Stimulated activated CD4-positive, alpha-beta T cell treated with anti-CD3 and anti-CD28 coated beads, Interleukin-15, amount 100 ng/mL, for 24 hours (primary cell): Measurements from ENCODE around the gene NANOGP8.
"Not testable (repeated sequence)": the region's sequence is repeated elsewhere in the genome, so short reads cannot be mapped to it uniquely, and the experiment has no call there.

Experiments used
- DNase-seq: peaks from one replicate; pipeline ENCODE4 v3.0.0-alpha.2; 2020

NANOGP8 gene, protein sequence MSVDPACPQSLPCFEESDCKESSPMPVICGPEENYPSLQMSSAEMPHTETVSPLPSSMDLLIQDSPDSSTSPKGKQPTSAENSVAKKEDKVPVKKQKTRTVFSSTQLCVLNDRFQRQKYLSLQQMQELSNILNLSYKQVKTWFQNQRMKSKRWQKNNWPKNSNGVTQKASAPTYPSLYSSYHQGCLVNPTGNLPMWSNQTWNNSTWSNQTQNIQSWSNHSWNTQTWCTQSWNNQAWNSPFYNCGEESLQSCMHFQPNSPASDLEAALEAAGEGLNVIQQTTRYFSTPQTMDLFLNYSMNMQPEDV

GRCh38 chr15:35085176-35085919 is at the start of gene NANOGP8:
TSS of gene NANOGP8 (minus strand) at chr15:35085295. CDS start at chr15:35085110, 185 bp downstream.
- not testable (repeated sequence) for DNase-seq

GRCh38 chr15:35134299-35134698 is 49.2 kb upstream of the NANOGP8 start:
- DNase-seq, result no peak

DNA sequence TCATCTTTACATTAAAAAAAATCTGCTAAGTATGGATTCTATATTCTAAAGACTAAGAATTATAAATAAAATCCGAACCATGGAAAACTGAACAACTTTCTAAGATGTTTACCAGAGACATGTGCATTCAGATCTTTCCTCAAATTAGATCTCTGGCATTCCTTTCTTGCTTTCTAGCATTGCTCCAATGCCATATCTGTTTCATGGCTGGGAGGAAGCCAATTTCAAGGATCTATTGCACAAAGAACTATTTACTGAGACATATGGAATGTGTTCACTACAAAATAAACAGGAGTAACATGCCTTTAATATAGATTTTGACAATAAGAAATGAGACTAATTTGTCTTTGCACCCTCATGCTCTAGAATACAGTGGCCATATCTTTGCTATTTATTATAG is 45.1 kb upstream of the NANOGP8 start:
- DNase-seq, result no peak

DNA sequence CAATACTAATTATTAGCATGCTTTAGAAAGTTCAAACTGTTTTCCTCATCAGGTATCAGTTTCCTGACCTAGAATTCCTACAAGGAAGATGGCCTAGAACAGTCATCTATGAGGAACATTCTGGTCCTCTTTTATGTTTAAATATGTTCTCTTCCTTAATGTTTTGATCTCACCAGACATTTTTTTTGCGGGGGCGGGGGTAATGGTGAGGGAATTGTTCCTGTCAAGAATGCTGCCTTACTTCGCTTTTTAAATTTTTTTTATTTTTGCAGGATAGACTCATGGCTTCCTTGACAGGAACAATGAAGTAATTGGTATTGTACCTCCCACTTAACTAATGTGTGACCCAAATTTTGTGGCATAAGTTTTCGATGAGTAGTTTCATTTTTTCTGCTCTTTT is 44.3 kb upstream of the NANOGP8 start:
- no peak for DNase-seq

- DNase-seq, result no peak
Observed at GRCh38 chr15:35127717-35128116, 42.6 kb upstream of the NANOGP8 start.

- DNase-seq, result no peak
Observed at GRCh38 chr15:35126236-35126635, 41.1 kb upstream of the NANOGP8 start.

DNA sequence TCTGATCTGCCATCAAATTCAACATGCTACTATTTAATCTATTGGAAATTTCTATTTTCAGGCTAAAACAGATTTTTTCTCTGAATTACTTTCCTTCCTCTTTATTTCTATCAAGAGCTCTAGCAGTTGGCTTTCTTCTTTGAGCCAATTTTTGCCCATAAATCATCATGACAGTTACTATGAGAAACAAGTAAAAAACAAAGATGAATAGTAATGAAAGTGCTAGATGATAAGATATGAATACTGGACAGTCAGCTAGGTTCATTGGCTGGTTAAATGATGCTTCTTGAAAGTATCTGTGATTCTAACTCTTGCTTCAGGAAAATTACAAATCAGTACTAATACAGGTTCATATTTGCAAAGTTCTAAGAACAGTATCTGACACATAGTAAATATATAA is 38.6 kb upstream of the NANOGP8 start:
- DNase-seq, result no peak

GRCh38 chr15:35121611-35122359 is 36.7 kb upstream of the NANOGP8 start:
- no peak for DNase-seq

DNA sequence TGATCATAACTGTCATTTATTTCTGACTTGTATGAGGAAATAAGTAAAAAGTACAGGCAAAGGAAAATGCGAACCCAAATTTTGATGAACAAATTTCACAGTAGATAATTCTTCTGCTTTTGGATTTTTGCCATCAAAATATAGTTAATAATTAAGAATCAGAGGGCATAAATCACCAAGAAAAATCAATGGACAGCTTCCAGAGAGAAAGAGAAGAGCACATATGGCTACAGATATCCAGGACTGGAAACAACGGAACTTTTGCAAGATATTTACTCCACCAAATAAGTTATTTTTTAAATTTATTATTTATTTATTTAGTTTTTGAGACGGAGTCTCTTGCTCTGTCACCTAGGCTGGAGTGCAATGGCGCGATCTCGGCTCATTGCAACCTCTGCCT is 35.1 kb upstream of the NANOGP8 start:
- DNase-seq, result no peak

- no peak for DNase-seq
Observed at GRCh38 chr15:35118960-35119359, 33.9 kb upstream of the NANOGP8 start.

- no peak for DNase-seq
Observed at GRCh38 chr15:35117543-35118265, 32.6 kb upstream of the NANOGP8 start.

DNA sequence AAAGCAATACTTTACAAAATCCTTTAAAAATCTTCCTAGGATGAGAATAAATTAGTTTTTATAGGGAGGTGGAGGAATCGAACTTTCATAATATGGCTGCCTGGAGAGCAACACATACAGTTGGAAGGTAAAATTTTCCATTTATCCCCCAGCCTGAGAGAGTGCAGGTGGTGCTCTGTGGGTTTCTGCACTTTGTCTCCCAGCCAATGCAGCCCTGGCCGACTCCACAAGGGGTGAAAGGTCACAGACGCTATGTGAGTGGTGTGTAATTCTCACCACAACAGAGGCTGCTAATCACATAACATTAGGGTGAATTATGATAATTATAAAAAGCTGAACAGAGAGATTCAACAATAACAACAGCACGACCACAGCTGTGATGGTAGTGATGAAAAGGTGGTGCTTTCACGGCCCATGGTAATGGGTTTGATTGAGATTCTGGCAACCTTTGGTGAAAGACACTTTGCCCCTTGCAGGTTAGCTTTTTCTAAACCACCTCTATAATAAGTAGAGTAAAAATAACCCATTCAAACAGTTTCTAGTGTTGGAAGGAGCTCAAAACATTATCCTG is 30.1 kb upstream of the NANOGP8 start:
- no peak for DNase-seq

- no peak for DNase-seq
Observed at GRCh38 chr15:35112346-35112745, 27.3 kb upstream of the NANOGP8 start.

DNA sequence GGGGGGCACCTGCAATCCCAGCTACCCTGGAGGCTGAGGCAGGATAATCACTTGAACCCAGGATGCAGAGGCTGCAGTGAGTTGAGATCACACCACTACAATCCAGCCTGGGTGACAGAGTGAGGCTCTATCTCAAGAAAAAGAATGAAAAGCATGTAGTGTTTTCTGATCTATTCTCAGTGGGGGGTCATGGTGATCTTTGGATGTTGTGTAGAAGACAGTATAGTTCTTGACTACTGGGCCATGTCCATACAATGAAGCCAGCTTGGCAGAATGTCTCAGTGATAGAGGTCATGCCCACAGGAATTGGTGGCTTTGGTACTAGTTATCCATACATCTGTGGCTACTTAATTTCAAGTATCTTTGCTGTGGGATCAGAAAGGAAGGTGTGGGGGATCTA is 26.8 kb upstream of the NANOGP8 start:
- DNase-seq, result no peak

GRCh38 chr15:35108453-35108852 is 23.4 kb upstream of the NANOGP8 start:
- no peak for DNase-seq

GRCh38 chr15:35107561-35107960 is 22.5 kb upstream of the NANOGP8 start:
- no peak for DNase-seq

GRCh38 chr15:35107122-35107521 is 22.0 kb upstream of the NANOGP8 start:
- no peak for DNase-seq

DNA sequence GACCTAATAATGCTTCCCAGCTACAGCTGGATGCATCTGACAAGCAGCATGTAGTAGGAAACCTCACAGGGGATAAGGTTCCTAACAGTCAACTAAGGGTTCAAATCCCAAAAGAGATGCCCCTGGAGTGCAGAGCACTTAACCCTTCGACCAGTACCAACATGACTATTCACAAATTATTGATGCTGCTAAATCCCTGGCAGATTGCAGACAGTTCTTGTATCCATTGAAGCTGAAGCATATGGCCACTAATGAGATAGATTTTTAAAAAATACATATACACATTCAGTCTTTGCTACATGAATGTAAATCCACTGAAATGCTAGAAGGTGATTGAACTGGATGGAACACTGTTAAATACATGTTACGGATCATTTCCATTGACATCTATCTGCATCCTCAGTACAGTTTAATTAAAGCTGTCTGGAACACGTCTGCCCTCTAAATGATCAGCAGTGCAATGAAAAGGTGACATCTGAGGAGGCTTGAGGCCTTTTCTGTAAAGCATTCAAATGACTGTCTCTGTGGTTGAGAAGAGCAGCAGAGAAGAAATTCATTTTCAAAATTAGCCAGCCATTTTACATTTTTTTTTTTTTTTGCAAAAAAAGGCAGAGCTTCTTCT is 19.5 kb upstream of the NANOGP8 start:
- no peak for DNase-seq

DNA sequence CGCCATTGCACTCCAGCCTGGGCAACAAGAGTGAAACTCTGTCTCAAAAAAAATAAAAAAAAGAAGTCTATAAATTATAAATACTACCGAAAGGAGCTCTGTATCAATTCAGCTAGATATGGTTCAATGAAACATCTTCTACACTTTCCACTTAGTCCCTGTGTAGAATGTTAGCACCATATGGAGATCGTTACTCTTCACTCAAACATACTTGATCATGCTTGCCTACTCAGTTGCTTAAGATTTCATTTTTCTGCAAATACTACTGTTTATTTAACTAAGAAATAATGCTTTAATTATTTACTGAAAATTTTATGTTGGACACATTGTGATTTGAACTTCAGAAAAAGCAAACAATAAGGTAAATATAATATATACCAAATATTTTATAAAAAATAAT is 17.1 kb upstream of the NANOGP8 start:
- DNase-seq, result no peak

GRCh38 chr15:35101335-35101734 is 16.2 kb upstream of the NANOGP8 start:
- DNase-seq, result no peak

DNA sequence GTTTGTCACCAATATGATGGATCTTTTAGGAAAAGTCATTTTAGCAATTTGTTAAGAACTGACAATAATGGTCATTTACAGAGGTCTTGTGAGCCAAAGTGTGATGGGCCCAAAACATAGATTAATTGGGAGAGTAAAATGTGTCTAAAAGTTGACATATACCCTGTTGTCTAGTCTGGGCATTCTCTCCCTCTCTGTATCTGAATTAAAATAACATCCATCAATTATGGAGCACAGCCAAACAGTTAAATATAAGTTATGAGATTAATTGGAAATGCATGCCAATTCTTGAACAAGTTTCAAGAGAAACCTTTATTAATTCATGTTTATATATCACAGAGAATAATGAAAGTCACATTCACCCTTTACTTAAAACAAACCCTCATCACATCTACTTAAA is 13.6 kb upstream of the NANOGP8 start:
- no peak for DNase-seq

DNA sequence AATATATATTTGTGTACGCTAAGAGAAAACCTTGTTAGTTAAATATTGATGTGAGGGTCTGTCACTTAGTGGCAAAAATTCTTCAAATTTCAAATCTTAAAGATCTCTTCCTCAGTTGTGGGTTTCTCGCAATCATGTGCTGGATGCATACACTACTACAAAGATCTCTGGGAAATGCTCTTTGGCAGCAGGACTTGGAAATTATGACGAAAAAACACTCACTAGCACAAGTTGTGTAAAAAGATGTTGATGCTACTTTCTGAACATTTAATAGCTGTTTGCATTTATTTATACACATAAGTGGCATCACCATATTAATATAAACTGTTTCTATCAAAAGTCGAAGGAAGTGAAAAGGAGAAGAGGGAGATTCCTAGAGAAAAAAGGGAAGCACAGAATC is 10.8 kb upstream of the NANOGP8 start:
- DNase-seq, result no peak
